GM21528 (cell line): ENCODE results near the gene LSM7.

Experiments used
- ATAC-seq: cut with Tn5 transposase; IDR thresholded peaks from one replicate; pipeline ENCODE4 v1.9.1; 2021; ENCODE audit warnings: mild to moderate bottlenecking, moderate library complexity; ENCODE audit not compliant: unreplicated experiment, low FRiP score

The LSM7 gene

DNA sequence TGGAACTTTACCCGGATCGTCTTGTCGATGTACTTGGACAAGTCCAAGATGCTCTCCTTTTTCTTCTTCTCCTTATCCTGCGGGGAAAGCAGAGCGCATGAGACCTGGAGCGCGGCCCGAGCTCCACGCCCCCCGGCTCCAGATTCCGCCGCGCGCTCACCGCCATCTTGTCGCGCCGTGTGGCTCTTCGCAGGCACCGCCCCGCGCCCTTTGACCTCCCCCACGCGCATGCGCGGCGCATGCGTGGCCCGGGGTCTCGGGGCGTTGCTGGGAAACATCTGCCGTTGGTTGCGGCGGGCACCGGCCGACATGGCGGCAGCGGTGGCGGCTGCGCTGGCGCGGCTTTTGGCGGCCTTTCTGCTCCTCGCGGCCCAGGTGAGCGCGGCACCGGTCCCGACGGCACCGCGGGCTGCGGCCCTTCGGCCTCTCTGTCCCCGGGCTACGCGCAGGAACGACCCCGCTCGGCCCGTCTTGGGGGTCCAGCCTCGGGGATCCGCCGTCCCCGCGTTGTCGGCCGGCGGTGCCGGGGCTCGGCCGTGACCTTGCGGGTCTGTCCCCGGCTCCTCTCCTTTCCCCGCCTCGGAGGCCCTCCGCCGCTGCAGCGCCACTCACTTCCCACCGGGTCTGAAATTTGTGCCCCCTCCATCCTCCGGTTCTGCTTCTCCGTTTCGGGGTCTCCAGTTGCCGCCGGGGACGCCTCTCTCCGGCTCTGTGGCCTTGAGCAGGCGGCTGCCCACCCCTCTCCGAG is at the start of gene LSM7, which contains the start of gene SPPL2B:
Gene LSM7, minus strand, starts transcription at position 186 of the 748 bp plus-strand sequence. Its CDS starts 20 bp downstream, at position 166.
Gene SPPL2B, plus strand, starts transcription at position 284 of the 748 bp plus-strand sequence. Its CDS starts 26 bp downstream, at position 310.
- ATAC-seq, result peak; percentile 57

DNA sequence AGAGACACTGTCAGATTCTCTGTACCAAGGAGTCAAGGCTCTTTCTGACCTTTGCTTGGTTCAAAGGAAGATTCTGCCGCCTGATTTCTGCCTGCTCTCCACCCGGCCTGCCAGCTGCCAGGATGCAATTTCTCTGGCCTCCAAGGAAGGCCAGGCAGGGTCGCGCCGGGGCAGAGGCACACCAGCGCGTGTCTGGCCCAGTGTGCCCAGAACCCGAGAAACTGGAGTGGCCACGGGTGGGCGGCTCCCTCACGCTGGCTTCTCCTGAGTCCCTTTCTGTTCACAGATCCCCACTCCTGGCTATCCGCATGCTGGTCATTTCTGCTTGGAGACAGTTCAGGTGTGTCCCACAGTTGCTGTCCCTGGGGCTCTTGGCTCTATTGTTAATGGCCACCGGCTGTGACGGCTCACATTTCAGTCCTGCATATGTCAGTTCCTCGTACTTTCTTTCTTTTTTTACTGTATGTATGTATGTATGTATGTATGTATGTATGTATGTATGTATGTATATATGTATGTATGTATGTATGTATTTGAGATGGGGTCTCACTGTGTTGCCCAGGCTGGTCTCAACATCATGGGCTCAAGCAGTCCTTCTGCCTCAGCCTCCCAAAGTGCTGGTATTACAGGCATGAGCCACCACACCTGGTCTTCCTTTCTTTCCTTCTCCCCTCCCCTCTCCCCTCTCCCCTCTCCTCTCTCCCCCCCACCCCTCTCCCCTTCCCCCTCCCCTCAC is 48.6 kb upstream of the LSM7 start:
- ATAC-seq, result no peak

DNA sequence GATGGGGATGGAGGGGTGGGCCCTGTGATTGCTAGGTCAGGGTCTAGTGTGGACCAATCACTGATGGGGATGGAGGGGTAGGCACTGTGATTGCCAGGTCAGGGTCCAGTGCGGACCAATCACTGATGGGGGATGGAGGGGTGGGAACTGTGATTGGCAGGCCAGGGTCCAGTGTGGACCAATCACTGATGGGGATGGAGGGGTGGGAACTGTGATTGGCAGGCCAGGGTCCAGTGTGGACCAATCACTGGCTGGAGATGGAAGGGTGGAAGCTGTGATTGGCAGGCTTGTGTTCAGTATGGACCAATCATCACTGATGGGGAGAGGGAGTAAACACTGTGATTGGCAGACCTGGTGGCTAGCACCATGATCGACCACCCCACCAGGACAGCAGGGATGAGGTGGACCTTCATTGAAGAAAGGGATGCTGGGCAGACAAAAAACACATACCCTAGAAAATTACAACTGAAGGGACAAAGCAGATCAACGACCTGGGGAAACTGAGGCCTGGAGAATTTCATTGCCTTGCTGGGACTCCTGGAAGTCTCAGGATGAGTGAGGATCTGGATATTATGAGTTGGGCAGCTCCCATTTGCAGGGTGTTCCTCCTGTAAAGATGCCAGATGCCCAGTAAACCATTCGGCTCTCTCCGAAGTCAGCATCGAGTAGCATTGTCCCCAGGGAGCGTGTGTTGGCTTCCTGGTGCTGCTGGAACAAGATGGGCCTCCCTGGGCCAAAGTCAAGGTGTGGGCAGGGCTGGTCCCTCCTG is 47.2 kb upstream of the LSM7 start:
- no peak for ATAC-seq

DNA sequence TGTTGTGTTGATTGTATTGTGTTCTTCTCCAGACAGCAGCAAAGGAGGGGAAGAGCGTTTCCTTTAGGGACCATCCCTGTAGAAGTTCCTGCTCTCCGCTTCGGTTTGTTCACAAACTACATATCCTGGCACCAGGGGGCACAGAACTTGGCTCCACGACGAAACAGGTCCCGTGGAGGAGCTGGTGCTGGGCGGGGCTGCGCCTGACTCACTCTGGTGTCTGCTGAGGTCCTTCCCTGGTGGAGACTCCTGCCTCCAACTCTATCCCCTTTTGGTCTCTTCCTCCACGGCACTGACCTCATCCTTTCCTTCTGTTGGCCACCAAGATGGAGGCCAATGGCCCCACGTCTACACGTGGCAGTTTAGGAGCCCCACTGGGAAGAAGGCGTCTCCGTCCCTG is 46.4 kb upstream of the LSM7 start:
- ATAC-seq, result no peak

DNA sequence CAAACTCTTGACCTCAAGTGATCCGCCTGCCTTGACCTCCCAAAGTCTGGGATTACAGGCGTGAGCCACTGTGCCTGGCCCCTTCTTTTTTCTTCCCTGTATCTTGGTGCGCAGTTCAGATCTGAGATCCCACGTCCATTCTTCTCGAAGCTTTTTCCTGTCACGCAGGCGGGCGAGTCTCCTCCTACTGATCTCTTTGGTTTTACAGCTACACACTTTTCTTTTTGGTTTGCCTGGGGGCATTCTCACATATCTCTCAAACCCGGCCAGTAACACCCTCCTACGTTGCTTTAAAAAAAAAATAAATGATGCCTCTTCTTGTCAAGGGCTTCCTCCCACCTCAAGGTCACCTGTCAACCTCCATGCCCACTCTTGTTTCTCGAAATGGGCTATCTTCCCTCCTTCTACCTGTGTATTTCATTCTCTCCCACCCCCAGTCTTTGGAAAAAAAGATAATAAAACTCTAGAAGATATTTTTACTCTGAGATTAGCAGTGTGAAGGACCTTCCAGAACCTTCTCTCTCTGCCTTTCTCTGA is 43.8 kb upstream of the LSM7 start:
- no peak for ATAC-seq

DNA sequence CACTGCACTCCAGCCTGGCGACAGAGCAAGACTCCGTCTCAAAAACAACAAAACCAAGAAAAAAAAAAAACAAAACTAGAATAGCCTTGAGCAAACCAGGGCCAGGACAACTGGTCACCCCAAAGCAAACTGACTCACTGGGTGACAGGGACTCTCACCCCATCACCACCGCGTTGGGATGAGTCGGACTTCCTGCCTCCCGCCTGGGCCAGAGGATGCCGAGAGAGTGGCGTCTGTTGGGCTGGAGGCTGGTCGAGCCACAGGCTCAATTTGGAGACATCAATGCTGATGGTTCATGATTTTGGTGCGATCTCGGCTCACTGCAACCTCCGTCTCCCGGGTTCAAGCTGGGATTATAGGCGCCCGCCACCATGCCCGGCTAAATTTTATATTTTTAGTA is 43.3 kb upstream of the LSM7 start:
- ATAC-seq, result no peak

DNA sequence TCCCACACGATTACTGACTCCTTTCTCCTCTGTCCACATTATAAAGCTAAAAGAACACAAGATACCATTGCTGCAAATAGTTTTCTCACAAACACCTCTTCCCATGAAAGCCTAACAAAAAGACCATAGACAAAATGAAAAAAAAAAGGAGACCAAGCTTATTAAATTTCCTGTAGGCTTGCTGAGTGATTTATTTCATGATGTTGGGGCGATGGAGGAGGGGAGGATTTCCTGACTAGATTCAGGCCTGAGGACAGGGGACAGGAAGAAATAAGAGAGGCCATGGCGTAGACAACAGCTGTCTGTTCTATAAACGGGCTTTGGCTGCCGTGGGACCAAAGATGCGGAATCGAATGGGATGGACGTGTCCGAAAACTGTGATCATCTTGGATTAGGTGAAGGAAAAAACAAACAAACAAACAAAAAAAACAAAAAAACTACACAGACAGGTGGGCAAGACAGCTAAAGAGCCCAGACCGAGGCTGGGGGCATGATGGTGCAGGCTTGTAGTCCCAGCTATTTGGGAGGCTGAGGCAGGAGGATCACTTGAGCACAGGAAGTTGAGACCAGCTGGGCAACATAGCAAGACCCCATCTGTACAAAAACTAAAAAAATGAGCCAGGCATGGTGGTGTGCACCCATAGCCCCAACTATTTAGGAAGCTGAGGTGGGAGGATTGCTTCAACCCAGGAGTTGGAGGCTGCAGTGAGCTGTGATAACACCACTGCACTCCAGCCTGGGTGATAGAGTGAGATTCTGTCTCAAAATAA is 37.0 kb upstream of the LSM7 start:
- ATAC-seq, result no peak

DNA sequence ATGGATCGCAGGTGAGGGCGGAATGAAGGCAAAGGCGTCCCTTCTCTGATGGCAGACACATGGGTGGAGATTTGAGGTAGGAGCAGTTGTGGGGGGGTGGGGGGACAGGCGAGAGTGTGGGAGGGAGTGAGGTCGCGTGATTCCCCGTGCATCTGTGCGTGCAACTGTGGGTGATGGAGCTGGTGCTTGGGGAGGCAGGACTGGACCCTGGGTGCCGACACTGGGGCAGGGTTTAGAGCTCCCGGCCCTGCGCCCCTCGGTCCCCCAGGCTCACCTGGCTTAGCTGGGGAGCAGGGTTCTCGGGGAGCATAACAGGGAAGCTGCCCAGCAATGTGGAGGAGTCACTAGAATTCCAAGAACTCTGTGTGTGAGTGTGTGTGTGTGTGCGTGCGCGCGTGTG is 35.0 kb upstream of the LSM7 start:
- ATAC-seq, result no peak

DNA sequence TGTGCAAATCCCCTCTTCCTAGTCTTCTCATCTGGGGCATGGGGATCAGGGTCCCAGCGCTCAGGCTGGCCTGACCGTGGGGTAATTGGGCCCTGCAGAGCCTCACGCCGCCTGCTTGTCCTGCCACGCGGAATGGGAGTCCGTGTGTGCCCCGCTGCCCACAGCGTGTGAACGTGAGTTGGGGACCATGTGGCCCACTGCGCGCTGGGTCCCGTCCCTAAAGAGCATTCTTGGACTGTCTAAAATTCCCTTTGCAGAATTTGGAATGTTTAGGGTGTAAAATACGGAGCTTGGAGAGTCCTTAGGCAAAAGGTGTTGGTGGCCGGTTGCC is 34.5 kb upstream of the LSM7 start:
- no peak for ATAC-seq

DNA sequence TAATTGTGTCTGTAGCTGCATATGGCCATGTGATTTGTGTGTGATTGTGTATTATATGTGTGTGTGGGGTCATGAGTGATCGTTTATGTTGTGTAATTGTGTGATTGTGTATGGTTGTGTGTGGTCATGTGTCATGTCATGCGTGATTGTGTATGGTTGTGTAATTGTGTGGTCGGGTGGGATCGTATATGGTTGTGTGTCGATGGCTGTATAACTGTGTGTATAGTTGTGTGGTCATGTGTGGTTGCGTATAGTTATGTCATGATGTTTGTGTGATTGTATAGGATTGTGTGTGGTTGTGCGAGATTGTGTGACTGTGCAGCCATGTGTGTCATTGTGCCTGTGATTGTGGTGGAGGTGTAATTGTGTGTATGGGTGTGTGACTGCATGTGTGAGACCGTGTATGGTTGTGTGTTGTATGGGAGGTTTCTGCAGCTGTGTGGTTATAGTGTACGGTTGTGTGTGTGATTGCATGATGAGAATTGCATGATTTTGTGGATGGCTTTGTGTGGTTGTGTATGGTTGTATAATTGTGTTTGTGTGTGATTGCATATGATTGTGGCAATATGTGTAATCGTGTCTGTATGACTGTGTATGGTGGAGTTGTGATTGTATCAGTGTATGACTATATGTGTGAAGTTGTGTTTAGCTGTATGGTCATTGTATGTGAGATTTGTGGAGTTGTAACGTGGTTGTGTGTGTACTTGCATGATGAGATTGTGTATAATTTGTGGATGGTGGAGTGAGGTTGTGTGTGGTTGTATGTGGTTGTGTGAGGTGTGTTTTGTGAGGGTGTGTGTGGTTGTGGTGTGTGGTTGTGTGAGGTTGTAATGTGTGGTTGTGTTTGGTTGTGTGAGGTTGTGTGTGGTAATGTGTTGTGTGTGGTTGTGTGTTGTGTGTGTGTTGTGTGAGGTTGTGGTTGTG is 33.9 kb upstream of the LSM7 start:
- ATAC-seq, result no peak

DNA sequence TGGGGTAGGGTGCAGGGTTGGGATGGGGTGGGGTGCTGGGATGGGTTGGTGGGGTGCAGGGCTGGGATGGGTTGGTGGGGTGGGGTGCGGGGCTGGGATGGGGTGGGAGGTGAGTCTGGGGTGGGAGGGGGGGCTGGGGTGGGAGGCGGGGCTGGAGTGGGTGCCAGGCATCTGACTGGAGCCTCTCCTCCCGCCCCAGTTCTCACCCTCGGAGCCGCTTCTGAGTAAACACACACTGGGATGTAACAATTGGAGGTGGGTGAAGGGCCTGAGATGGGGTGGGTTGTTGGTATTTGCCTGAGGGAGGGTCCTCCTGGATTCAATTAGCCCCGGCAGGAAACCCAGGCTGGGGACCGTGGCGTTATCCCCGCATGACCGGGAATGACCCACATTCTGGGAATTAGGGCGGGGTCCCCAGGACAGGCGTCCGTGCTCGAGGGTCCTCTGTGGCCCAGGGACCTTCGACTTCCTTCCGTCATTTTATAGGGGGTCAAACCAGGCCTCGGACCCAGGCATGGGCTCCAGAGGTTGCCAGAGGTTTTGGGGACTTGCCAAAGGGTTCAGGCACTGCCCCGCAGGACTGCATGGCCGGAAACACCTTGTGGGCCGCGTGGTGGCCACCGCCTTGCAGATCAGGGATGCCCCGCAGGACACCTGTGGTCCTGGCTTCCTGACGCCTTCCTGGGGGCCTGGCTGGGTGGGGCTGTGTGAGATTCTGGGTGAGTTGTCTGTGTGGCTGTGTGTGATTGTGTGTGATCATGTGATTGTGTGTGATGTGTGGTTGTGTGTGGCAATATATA is 33.1 kb upstream of the LSM7 start:
- no peak for ATAC-seq

DNA sequence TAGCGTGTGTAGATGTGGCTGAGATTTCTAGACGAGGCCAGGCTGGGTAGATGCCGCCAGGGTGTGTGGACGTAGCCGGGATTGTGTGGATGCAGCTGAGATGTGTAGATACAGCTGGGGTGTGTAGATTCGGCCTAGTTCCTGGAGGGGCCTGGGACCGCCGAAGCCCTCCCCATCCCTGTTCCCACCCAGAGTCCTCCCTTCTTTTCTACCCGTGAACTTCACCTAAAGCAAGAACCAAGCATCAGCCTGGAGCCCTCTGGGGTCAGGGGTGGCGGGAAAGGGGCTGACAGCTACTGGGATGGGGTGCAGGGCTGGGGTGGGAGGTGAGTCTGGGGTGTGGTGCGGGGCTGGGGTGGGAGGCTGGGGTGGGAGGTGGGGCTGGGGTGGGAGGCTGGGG is 32.4 kb upstream of the LSM7 start:
- ATAC-seq, result no peak

DNA sequence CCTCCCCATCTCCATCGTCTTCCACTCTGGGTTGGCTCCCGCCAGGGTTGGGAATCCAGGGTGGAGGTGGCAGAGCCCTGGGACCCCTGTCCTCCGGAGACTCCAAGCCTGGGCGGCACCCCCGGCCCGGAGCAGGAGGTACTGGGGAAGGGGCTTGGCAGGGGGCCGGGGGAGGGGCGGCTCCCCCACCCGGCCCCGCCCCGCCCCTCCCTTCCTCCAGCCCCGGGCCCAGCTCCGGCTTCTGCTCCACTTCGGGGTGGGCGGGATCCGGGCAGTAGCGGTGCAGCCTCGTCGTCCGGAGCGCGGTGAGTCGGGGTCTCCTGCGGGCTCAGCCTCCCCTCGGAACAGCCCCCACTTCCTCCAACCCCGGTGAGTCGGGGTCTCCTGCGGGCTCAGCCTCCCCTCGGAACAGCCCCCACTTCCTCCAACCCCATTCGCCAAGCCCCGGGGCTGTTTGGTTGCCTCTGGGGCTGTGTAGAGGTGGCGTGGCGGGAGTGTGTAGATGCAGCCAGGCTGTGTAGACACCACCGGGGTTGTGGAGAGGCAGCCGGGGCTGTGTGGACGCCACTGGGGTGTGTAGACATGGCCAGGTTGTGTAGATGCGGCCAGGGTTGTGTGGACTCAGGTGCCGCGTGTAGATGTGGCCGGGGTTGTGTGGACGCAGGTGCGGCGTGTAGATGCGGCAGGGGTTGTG is 31.8 kb upstream of the LSM7 start, which contains the start of gene TMPRSS9:
Gene TMPRSS9, plus strand, starts transcription at position 274 of the 694 bp plus-strand sequence. CDS start 29,521 bp downstream, outside the sequence.
- ATAC-seq, result no peak

DNA sequence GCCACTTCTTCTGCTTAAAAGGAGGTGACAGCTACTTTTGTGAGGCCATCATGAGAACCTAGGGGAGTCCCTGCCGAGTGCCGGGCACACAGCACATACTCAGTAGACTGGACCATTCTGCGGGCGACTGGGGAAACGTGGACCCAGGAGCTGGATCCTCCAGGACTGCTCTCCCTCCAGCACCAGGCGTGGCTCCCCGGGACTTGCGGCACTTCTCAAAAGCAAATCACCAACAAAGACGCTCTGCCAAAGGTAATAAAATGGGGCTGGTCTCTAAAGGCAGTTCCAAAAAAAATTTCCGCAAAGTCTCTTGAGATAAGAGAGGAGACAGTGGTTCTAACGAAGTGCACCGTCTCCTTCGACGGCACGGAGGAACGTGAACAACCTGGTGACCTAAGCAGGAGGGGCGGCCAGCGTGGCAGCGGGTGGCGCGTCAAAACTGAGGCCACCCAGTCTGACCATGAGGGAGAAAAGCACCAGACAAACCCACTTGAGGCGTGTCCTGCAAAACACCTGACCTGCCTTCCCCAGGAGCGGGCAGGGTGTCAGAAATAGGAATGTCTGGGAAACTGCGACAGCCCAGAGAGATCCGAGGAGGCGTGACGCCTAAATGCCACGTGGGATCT is 30.3 kb upstream of the LSM7 start:
- no peak for ATAC-seq

DNA sequence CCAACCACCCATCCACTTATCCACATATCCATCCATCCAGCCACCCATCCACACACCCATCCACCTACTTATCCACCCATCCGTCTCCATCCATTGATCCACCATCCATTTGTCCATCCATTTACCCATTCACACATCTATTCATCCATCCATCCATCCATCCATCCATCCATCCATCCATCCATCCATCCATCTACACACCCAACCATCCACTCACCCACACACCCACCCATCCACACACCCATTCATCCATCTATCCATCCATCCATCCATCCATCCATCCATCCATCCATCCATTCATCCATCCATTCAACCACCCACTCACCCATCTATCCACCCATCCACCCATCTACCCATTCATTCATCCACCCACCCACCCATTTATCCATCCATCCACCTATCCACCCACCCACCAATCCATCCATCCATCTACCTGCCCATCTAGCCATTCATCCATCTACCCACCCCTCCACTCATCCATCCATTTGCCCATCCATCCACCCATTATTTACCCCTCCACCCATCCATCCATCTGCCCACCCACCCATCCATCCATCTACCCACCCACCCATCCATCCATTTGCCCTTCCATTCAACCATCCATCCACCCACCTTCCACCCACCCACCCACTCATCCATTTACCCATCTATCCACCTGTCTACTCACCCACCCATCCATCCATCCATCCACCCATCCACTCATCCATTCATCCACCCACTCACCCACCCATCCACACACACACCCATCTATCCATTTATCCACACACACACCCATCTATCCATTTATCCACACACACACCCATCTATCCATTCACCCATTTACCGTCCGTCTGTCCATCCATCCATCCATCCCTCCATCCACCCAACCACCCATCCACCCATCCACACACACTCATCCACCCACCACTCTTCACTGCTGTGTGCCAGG is 29.2 kb upstream of the LSM7 start:
- ATAC-seq, result no peak

DNA sequence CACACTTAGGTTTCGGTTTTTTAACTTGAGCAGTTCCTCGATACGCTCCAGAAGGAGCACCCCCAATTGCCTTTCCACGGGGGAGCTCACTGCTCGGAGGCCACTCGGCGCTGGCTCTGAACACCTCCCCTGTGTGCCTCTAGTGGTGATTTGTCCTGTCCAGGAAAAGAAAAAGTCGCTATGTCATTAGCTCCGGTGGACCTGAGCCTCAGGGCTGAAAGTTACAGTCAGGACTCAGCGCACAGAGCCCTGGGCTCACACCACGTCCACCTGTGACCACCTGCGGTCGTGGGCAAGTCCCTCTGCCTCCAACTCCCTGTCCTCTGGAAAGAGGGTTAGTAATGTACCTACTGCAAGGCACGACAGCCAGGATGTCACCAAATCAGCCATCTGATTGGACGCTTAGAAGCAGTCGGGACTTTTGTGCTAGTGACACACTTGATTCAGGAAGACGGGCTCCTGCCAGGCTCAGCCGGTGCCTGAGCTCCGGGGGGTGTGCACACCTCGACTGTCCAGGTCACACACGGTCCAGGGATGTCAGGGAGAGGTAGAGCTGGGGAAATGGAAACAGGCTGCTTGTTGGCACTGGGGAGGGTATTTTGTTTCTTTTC is 27.8 kb upstream of the LSM7 start:
- no peak for ATAC-seq
